ENCODE data around the gene ZNF385A. TPM values are rescaled to one million over a fixed set of nuclear protein-coding genes. Genes with fewer than 3 reads are reported as not detected.

ZNF385A gene
- total and polyA plus RNA-seq, 2 experiments from 2014 or later, result 10.9 to 21.7 TPM

GRCh38 chr12:54359762-54360351 is 24.7 kb downstream of the ZNF385A start:
- Histone ChIP-seq H4K20me1 (replicated peaks; ENCODE audit: insufficient read depth) (no peaks in the 10 kb centered on the region), H3F3A (replicated peaks; ENCODE audit: low read depth) (peaks cover 8% of the 10 kb centered on the region), H3K79me2 (replicated peaks; ENCODE audit: insufficient read depth) (no peaks in the 10 kb centered on the region; the same call in 1 of the 2 replicates), H3K27ac (ENCODE audit: low read depth) (peak overlapping the region; percentile 32; the same call in 1 of the 2 replicates), H3K4me3 (peak overlapping the region; percentile 75), H3K36me3 (ENCODE audit: insufficient read depth) (no peaks in the 10 kb centered on the region), H2AFZ (peak overlapping the region; percentile 60; the same call in 1 of the 2 replicates), H3K4me1 (ENCODE audit: insufficient read depth) (peaks cover 44% of the 10 kb centered on the region), H3K27me3 (ENCODE audit: insufficient read depth) (peaks cover 6% of the 10 kb centered on the region; the same call in 1 of the 2 replicates), H3K4me2 (peak overlapping the region; percentile 82), H3K9me2 (ENCODE audit: insufficient read depth) (no peaks in the 10 kb centered on the region)
- no peak overlapping the region for H3K27ac Mint-ChIP-seq
- DNase-seq (ENCODE audit: low spot score) (no peak), ATAC-seq (no peak)
- no peaks in the 10 kb centered on the region; the same call in 2 of the 3 replicates for H3K36me3 Mint-ChIP-seq (ENCODE audit: low read depth)
- H3K9me3 Mint-ChIP-seq, result no peaks in the 10 kb centered on the region
- peak overlapping the region; percentile 50; the same call in 2 of the 3 replicates for H3K4me3 Mint-ChIP-seq
- H3K27me3 Mint-ChIP-seq (ENCODE audit: insufficient read depth, low read depth, poor library complexity), result peaks cover 22% of the 10 kb centered on the region
- TF ChIP-seq ZNF462 (CRISPR knock-in tag; IDR thresholded peaks at IDR 0.05) (no peak), CREB1 (CRISPR knock-in tag; IDR thresholded peaks at IDR 0.05; ENCODE audit: low read depth) (no peak), REST (IDR thresholded peaks at IDR 0.05; ENCODE audit: unreplicated experiment) (no peak), ETS1 (IDR thresholded peaks at IDR 0.05) (no peak), STAT1 (IDR thresholded peaks at IDR 0.05; ENCODE audit: unreplicated experiment) (no peak), POLR2AphosphoS5 (IDR thresholded peaks at IDR 0.05; ENCODE audit: low read depth) (no peak), NANOG (IDR thresholded peaks at IDR 0.05; ENCODE audit: borderline replicate concordance) (no peak), CTCF (conservative IDR thresholded peaks at IDR 0.05; ENCODE audit: low read depth in 2 of 2) (no peak), ZNF114 (CRISPR knock-in tag; IDR thresholded peaks at IDR 0.05) (no peak), EZH2phosphoT487 (IDR thresholded peaks at IDR 0.05; ENCODE audit: unreplicated experiment) (no peak), EZH2 (IDR thresholded peaks at IDR 0.05; ENCODE audit: low read depth, unreplicated experiment) (no peak)
- H3K4me1 Mint-ChIP-seq, result peaks cover 6% of the 10 kb centered on the region
